ENCODE measurements around the gene DCAF11. TPM values are rescaled to one million over a fixed set of nuclear protein-coding genes. Genes with fewer than 3 reads are reported as not detected.

DCAF11 gene
- total and polyA plus RNA-seq, 2 donors (not counting 1 experiment from before 2014, with no cell fraction given): 64.5 to 96.3 TPM

- Histone ChIP-seq H2AFZ (ENCODE audit: insufficient read depth, low read depth, low read length, poor library complexity, severe bottlenecking) (no peak overlapping the region), H3K4me2 (replicated peaks; ENCODE audit: low read depth, low read length, poor library complexity, severe bottlenecking) (peak overlapping the region; percentile 92), H3K4me3 (ENCODE audit: control extremely low read depth in 1 of 5, extremely low read depth in 1 of 5, insufficient read depth in 1 of 5, low read depth in 2 of 5, low read length in 4 of 5) (no peak overlapping the region), H3K27ac (ENCODE audit: low read length in 2 of 2) (no peak overlapping the region), H3K27me3 (replicated peaks in 1 of 4; ENCODE audit: control extremely low read depth in 1 of 4, control insufficient read depth in 3 of 4, insufficient read depth in 4 of 4, low read length in 3 of 4) (no peaks in the 10 kb centered on the region), H4K20me1 (ENCODE audit: control insufficient read depth, insufficient read depth, low read length, poor library complexity, severe bottlenecking) (no peaks in the 10 kb centered on the region), H3K4me1 (ENCODE audit: control insufficient read depth in 2 of 2, insufficient read depth in 2 of 2, low read length in 2 of 2) (peaks cover 31 to 38% of the 10 kb centered on the region in 2 donors), H3K79me2 (ENCODE audit: control insufficient read depth, insufficient read depth, low read length) (peaks cover 9% of the 10 kb centered on the region), H3K36me3 (replicated peaks in 1 of 2; ENCODE audit: control extremely low read depth in 1 of 2, control insufficient read depth in 1 of 2, extremely low read depth in 1 of 2, insufficient read depth in 2 of 2, low read length in 1 of 2) (no peaks in the 10 kb centered on the region), H3K9ac (ENCODE audit: low read length) (no peak overlapping the region), H3K9me3 (ENCODE audit: control extremely low read depth in 1 of 3, control insufficient read depth in 2 of 3, insufficient read depth in 1 of 3, low read length in 2 of 3) (no peaks in the 10 kb centered on the region)
- peak overlapping the region; percentile 86 for H3K4me3 Mint-ChIP-seq
- H3K9me3 Mint-ChIP-seq (ENCODE audit: insufficient read depth): no peaks in the 10 kb centered on the region
- H3K27me3 Mint-ChIP-seq: no peaks in the 10 kb centered on the region
- intact Hi-C loops (cut with micrococcal nuclease): loop anchor here (2.0 kb wide), 1 partner anchor 57 kb away; the partner anchor contains the start of gene PSME1
- H3K4me1 Mint-ChIP-seq: peaks cover 43% of the 10 kb centered on the region
- CTCF ChIA-PET: interaction anchor here (1.0 to 8.0 kb wide), 7 partner anchors 8 to 254 kb away, joined by 3 to 96 read pairs (median 5); partner anchors contain the start of gene PCK2
- ATAC-seq (ENCODE audit: low read depth): no peak
- 98% methylated on average over 4 of the region's 9 CpGs for WGBS (ENCODE audit: insufficient coverage)
- DNase-seq: no peak
- H3K27ac Mint-ChIP-seq: no peak overlapping the region
- POLR2A ChIA-PET: interaction anchor here (0.6 to 2.6 kb wide), 5 partner anchors 22 to 234 kb away, joined by 3 to 6 read pairs (median 3); partner anchors contain the start of genes CARMIL3, DCAF11, NRL and TM9SF1
- TF ChIP-seq CTCF (IDR thresholded peaks at IDR 0.05): no peak
- no peak for TF ChIP-seq EZH2 (IDR thresholded peaks at IDR 0.05; ENCODE audit: borderline replicate concordance, insufficient read depth, low read depth, low read length, poor library complexity, severe bottlenecking)
Measured at GRCh38 chr14:24079491-24080141, 35.0 kb upstream of the DCAF11 start.

GRCh38 chr14:24080142-24080530 lies 34.4 kb upstream of the DCAF11 start:
- WGBS (ENCODE audit: insufficient coverage): 44% methylated on average over 4 of the region's 6 CpGs
- H3K36me3 ChIP-seq (replicated peaks in 1 of 2; ENCODE audit: control extremely low read depth in 1 of 2, control insufficient read depth in 1 of 2, extremely low read depth in 1 of 2, insufficient read depth in 2 of 2, low read length in 1 of 2): no peaks in the 10 kb centered on the region
- H3K4me1 ChIP-seq (ENCODE audit: control insufficient read depth in 2 of 2, insufficient read depth in 2 of 2, low read length in 2 of 2): peaks cover 29 to 34% of the 10 kb centered on the region in 2 donors
- DNase-seq (no peak), ATAC-seq (ENCODE audit: low read depth) (no peak)
- no peak overlapping the region for H3K9ac ChIP-seq (ENCODE audit: low read length)
- peaks cover 9% of the 10 kb centered on the region for H3K79me2 ChIP-seq (ENCODE audit: control insufficient read depth, insufficient read depth, low read length)
- peak overlapping the region; percentile 92 for H3K4me2 ChIP-seq (replicated peaks; ENCODE audit: low read depth, low read length, poor library complexity, severe bottlenecking)
- Mint-ChIP-seq H3K4me1 (peaks cover 38% of the 10 kb centered on the region), H3K9me3 (ENCODE audit: insufficient read depth) (no peaks in the 10 kb centered on the region), H3K4me3 (peak overlapping the region; percentile 86), H3K27me3 (no peaks in the 10 kb centered on the region), H3K27ac (no peak overlapping the region)
- H4K20me1 ChIP-seq (ENCODE audit: control insufficient read depth, insufficient read depth, low read length, poor library complexity, severe bottlenecking): no peaks in the 10 kb centered on the region
- POLR2A ChIA-PET: interaction anchor here (0.6 to 2.6 kb wide), 9 partner anchors 14 to 234 kb away, joined by 3 to 22 read pairs (median 5); partner anchors contain the start of genes CARMIL3, DCAF11, NRL and PCK2
- intact Hi-C loops (cut with micrococcal nuclease): loop anchor here (2.0 kb wide), 1 partner anchor 57 kb away; the partner anchor contains the start of gene PSME1
- no peak overlapping the region for H2AFZ ChIP-seq (ENCODE audit: insufficient read depth, low read depth, low read length, poor library complexity, severe bottlenecking)
- CTCF ChIA-PET: interaction anchor here (0.6 to 8.0 kb wide), 11 partner anchors 8 to 253 kb away, joined by 3 to 96 read pairs (median 3); partner anchors contain the start of genes CIDEB and PCK2
- H3K4me3 ChIP-seq (ENCODE audit: control extremely low read depth in 1 of 5, extremely low read depth in 1 of 5, insufficient read depth in 1 of 5, low read depth in 2 of 5, low read length in 4 of 5): no peak overlapping the region
- no peaks in the 10 kb centered on the region for H3K9me3 ChIP-seq (ENCODE audit: control extremely low read depth in 1 of 3, control insufficient read depth in 2 of 3, insufficient read depth in 1 of 3, low read length in 2 of 3)
- no peak overlapping the region for H3K27ac ChIP-seq (ENCODE audit: low read length in 2 of 2)
- no peaks in the 10 kb centered on the region for H3K27me3 ChIP-seq (replicated peaks in 1 of 4; ENCODE audit: control extremely low read depth in 1 of 4, control insufficient read depth in 3 of 4, insufficient read depth in 4 of 4, low read length in 3 of 4)
- TF ChIP-seq CTCF (IDR thresholded peaks at IDR 0.05): no peak
- TF ChIP-seq EZH2 (IDR thresholded peaks at IDR 0.05; ENCODE audit: borderline replicate concordance, insufficient read depth, low read depth, low read length, poor library complexity, severe bottlenecking): no peak
